ENCODE measurements around the gene KIF6.

KIF6 gene

DNA sequence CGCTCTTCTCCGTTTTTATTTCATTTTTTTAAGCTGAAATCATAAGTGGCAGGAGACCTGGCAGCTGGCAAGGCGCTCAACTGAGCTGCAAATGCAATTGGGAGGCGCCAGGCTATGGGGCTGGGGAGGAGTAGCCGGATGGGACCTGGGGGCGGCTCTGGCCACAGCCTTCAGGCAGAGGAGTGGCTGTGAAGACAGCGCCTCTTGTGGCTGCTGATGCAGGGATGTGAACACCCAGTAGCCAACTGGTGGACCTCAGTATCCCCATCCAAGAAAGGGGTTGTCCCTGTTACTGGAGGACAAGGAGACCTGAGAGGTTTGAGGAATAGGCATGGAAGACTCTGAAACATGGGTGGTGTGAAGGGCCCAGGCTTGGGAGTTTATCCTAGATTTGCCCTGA is 423.6 kb downstream of the KIF6 start:
- H3K9me3 ChIP-seq (replicated peaks; ENCODE audit: insufficient read depth, low read length), result no peaks in the 10 kb centered on the region
- H2AFZ ChIP-seq (ENCODE audit: low read length), result no peak overlapping the region
- H3K4me2 ChIP-seq (ENCODE audit: low read depth, low read length), result no peak overlapping the region
- no peaks in the 10 kb centered on the region for H3K36me3 ChIP-seq (replicated peaks; ENCODE audit: insufficient read depth, low read length)
- no peaks in the 10 kb centered on the region for H3K4me1 ChIP-seq (ENCODE audit: low read length)
- no peak overlapping the region for H3K27ac ChIP-seq (ENCODE audit: low read length)
- no peaks in the 10 kb centered on the region for H3K9me2 ChIP-seq (replicated peaks; ENCODE audit: insufficient read depth, low read length)
- no peaks in the 10 kb centered on the region for H4K20me1 ChIP-seq (ENCODE audit: insufficient read depth, low read length)
- H3K27me3 ChIP-seq (replicated peaks; ENCODE audit: insufficient read depth, low read length), result peaks cover 9% of the 10 kb centered on the region
- H3K9ac ChIP-seq (ENCODE audit: low read length), result no peak overlapping the region
- no peak for TF ChIP-seq EZH2 (optimal IDR thresholded peaks at IDR 0.05; ENCODE audit: low read depth, low read length)
- TF ChIP-seq, protein P1, sequence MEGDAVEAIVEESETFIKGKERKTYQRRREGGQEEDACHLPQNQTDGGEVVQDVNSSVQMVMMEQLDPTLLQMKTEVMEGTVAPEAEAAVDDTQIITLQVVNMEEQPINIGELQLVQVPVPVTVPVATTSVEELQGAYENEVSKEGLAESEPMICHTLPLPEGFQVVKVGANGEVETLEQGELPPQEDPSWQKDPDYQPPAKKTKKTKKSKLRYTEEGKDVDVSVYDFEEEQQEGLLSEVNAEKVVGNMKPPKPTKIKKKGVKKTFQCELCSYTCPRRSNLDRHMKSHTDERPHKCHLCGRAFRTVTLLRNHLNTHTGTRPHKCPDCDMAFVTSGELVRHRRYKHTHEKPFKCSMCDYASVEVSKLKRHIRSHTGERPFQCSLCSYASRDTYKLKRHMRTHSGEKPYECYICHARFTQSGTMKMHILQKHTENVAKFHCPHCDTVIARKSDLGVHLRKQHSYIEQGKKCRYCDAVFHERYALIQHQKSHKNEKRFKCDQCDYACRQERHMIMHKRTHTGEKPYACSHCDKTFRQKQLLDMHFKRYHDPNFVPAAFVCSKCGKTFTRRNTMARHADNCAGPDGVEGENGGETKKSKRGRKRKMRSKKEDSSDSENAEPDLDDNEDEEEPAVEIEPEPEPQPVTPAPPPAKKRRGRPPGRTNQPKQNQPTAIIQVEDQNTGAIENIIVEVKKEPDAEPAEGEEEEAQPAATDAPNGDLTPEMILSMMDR (IDR thresholded peaks at IDR 0.05; ENCODE audit: low read length), result peak; percentile 38
- H3K4me3 ChIP-seq (ENCODE audit: low read length), result no peak overlapping the region
- no peaks in the 10 kb centered on the region for H3F3A ChIP-seq (ENCODE audit: insufficient read depth, low read length)
- no peaks in the 10 kb centered on the region for H3K79me2 ChIP-seq (ENCODE audit: low read length)
- no peak for DNase-seq

DNA sequence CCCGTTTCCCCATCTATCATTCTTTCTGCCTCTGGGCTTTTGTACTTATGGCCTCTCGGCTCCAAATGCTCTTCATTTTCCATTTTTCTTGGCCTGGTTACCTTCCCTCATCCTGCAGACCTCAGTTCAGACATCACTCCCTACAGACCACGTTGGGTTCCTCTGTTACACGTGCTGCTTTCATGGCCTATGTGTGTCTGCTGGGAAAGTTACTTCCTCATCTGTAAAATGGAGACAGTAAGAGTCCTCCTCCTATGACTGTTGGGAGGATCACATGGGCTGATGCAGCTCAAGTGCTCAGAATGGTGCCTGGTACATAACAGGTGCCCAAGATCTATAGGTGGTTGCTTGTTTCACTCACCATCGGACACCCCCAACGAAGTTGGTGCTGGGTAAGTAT is 424.5 kb downstream of the KIF6 start:
- H3K9me3 ChIP-seq (replicated peaks; ENCODE audit: insufficient read depth, low read length), result no peaks in the 10 kb centered on the region
- no peak overlapping the region for H2AFZ ChIP-seq (ENCODE audit: low read length)
- no peaks in the 10 kb centered on the region for H3K9me2 ChIP-seq (replicated peaks; ENCODE audit: insufficient read depth, low read length)

DNA sequence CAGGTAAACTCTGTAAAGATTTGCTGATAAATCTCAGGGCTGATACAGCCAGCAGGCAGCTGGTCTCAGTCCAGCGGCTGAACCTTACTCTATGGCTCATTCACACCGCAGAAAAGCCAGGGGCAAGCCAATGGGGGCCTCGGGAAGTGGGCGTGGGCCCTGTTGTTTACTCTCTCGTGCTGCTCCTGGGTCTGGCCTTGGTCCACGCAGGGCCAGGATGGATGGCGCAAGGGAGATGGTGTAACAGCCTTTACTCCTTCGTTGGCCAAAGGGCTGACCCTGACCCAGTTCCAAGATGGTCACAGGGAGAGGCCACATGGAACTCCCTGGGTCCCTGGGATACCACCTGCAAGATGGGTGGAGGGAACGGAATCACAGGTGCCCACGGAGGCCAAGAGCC is 427.1 kb downstream of the KIF6 start:
- no peak overlapping the region for H3K4me3 ChIP-seq (ENCODE audit: low read length)
- no peaks in the 10 kb centered on the region for H3F3A ChIP-seq (ENCODE audit: insufficient read depth, low read length)
- H3K9me3 ChIP-seq (replicated peaks; ENCODE audit: insufficient read depth, low read length), result no peaks in the 10 kb centered on the region
- TF ChIP-seq EZH2 (optimal IDR thresholded peaks at IDR 0.05; ENCODE audit: low read depth, low read length) (no peak), EZH2phosphoT487 (IDR thresholded peaks at IDR 0.05; ENCODE audit: low read length) (no peak)
- TF ChIP-seq, protein P1 (IDR thresholded peaks at IDR 0.05; ENCODE audit: low read length), result no peak
- no peak overlapping the region for H3K27ac ChIP-seq (ENCODE audit: low read length)
- DNase-seq, result no peak
- no peak overlapping the region for H3K9ac ChIP-seq (ENCODE audit: low read length)
- no peaks in the 10 kb centered on the region for H3K79me2 ChIP-seq (ENCODE audit: low read length)
- no peaks in the 10 kb centered on the region for H3K4me1 ChIP-seq (ENCODE audit: low read length)
- no peaks in the 10 kb centered on the region for H3K9me2 ChIP-seq (replicated peaks; ENCODE audit: insufficient read depth, low read length)
- H3K36me3 ChIP-seq (replicated peaks; ENCODE audit: insufficient read depth, low read length), result no peaks in the 10 kb centered on the region
- H2AFZ ChIP-seq (ENCODE audit: low read length), result no peak overlapping the region
- peaks cover 9% of the 10 kb centered on the region for H3K27me3 ChIP-seq (replicated peaks; ENCODE audit: insufficient read depth, low read length)
- no peaks in the 10 kb centered on the region for H4K20me1 ChIP-seq (ENCODE audit: insufficient read depth, low read length)
- H3K4me2 ChIP-seq (ENCODE audit: low read depth, low read length), result no peak overlapping the region

More for the DNA sequence above, 424.5 kb downstream of the KIF6 start:
- Histone ChIP-seq H4K20me1 (ENCODE audit: insufficient read depth, low read length) (no peaks in the 10 kb centered on the region), H3F3A (ENCODE audit: insufficient read depth, low read length) (no peaks in the 10 kb centered on the region), H3K4me2 (ENCODE audit: low read depth, low read length) (no peak overlapping the region), H3K79me2 (ENCODE audit: low read length) (no peaks in the 10 kb centered on the region), H3K9ac (ENCODE audit: low read length) (no peak overlapping the region), H3K36me3 (replicated peaks; ENCODE audit: insufficient read depth, low read length) (no peaks in the 10 kb centered on the region), H3K4me1 (ENCODE audit: low read length) (no peaks in the 10 kb centered on the region), H3K4me3 (ENCODE audit: low read length) (no peak overlapping the region), H3K27me3 (replicated peaks; ENCODE audit: insufficient read depth, low read length) (peaks cover 9% of the 10 kb centered on the region), H3K27ac (ENCODE audit: low read length) (no peak overlapping the region)
- TF ChIP-seq, protein P1 (IDR thresholded peaks at IDR 0.05; ENCODE audit: low read length), result no peak
- TF ChIP-seq EZH2phosphoT487 (IDR thresholded peaks at IDR 0.05; ENCODE audit: low read length) (no peak), EZH2 (optimal IDR thresholded peaks at IDR 0.05; ENCODE audit: low read depth, low read length) (no peak)
- DNase-seq, result no peak
